HepG2 (cell line): Measurements from ENCODE around the gene AADACL4. TPM values are rescaled to one million over a fixed set of nuclear protein-coding genes. Genes with fewer than 3 reads are reported as not detected.

ENCODE experiments used
- ARNT2 ChIP-seq: sonication (generic); formaldehyde crosslinking; IDR thresholded peaks from 2 replicates; pipeline ENCODE4 v1.8.0; 2022; ENCODE audit warnings: mild to moderate bottlenecking, low read depth, missing genetic modification reagents, moderate library complexity
- DZIP1 ChIP-seq: sonication (generic); formaldehyde crosslinking; IDR thresholded peaks from 2 replicates; pipeline ENCODE4 v1.5.0; 2020; ENCODE audit warnings: mild to moderate bottlenecking, missing genetic modification reagents
- FOSL2 ChIP-seq: sonication (generic); formaldehyde crosslinking; IDR thresholded peaks from 2 replicates; pipeline ENCODE4 v1.4.0; 2020; ENCODE audit warnings: missing genetic modification reagents
- FOXO4 ChIP-seq: sonication (generic); formaldehyde crosslinking; conservative IDR thresholded peaks from 2 replicates; pipeline ENCODE4 v1.8.1; 2023; ENCODE audit warnings: missing genetic modification reagents
- JUNB ChIP-seq: sonication (generic); formaldehyde crosslinking; IDR thresholded peaks from 2 replicates; pipeline ENCODE4 v1.8.0; 2022; ENCODE audit warnings: missing genetic modification reagents, mild to moderate bottlenecking, borderline replicate concordance
- KDM5A ChIP-seq: fragments of 200-600 bp; sonication (generic); IDR thresholded peaks from 2 replicates; pipeline ENCODE4 v1.7.0; 2018; ENCODE audit warnings: antibody characterized with exemption, mild to moderate bottlenecking, low read length, borderline replicate concordance
- KDM5B ChIP-seq: sonication (generic); formaldehyde crosslinking; IDR thresholded peaks from 2 replicates; pipeline ENCODE4 v1.4.0; 2020; ENCODE audit warnings: missing genetic modification reagents, mild to moderate bottlenecking, borderline replicate concordance
- MAZ ChIP-seq, 2 experiments: sonication (generic) in 1 of 2; formaldehyde crosslinking in 1 of 2; IDR thresholded peaks; 2 replicates each; pipeline versions ENCODE4 v1.5.0 to v1.6.1; 2012 to 2020; ENCODE audit warnings: low read depth in 2 of 2, mild to moderate bottlenecking in 2 of 2, borderline replicate concordance in 1 of 2, improper control_type of control experiment in 1 of 2, low read length in 1 of 2, missing genetic modification reagents in 1 of 2, moderate library complexity in 1 of 2
- MIER3 ChIP-seq: IDR thresholded peaks from 2 replicates; pipeline ENCODE4 v1.6.1; 2016; ENCODE audit warnings: missing compliant biosample characterization, borderline replicate concordance
- POLR2AphosphoS2 ChIP-seq: IDR thresholded peaks from 2 replicates; pipeline ENCODE4 v1.6.1; 2011; ENCODE audit warnings: low read depth, low read length, improper control_type of control experiment
- RBM22 ChIP-seq: fragments of 200-400 bp; formaldehyde crosslinking; optimal IDR thresholded peaks from 2 replicates; pipeline ENCODE3; 2017; ENCODE audit warnings: mild to moderate bottlenecking, low read length, moderate library complexity
- TOPORS ChIP-seq: sonication (generic); formaldehyde crosslinking; IDR thresholded peaks from 2 replicates; pipeline ENCODE4 v1.8.0; 2023; ENCODE audit warnings: mild to moderate bottlenecking, missing genetic modification reagents
- ZBTB20 ChIP-seq: sonication (generic); formaldehyde crosslinking; IDR thresholded peaks from 2 replicates; pipeline ENCODE4 v1.8.1; 2023; ENCODE audit warnings: missing genetic modification reagents, low read depth, mild to moderate bottlenecking, borderline replicate concordance
- ZNF563 ChIP-seq: sonication (generic); formaldehyde crosslinking; IDR thresholded peaks from 2 replicates; pipeline ENCODE4 v1.8.0; 2022; ENCODE audit warnings: mild to moderate bottlenecking, moderate library complexity, missing genetic modification reagents
- ZNF775 ChIP-seq: sonication (generic); formaldehyde crosslinking; IDR thresholded peaks from 2 replicates; pipeline ENCODE4 v1.4.0; 2020; ENCODE audit warnings: missing genetic modification reagents, mild to moderate bottlenecking, moderate library complexity, borderline replicate concordance
- ZNF891 ChIP-seq: sonication (generic); formaldehyde crosslinking; IDR thresholded peaks from 2 replicates; pipeline ENCODE4 v1.5.0; 2020; ENCODE audit warnings: mild to moderate bottlenecking, missing genetic modification reagents
- polyA plus RNA-seq, 8 experiments: library from polyadenylated mRNA; depleted of rRNA in 3 of 8; stranded (reverse) in 7 of 8; unstranded in 1 of 8; fragments of >200 nt; fragmentation: Illumina TruSeq in 4 of 8; extraction: Trizol in 4 of 8; gene quantifications; 2 replicates each; pipeline versions ENCODE4 v1.2.1 to v1.2.3, GENCODE V29; 2011 to 2016; ENCODE audit warnings: low read depth in 4 of 8, missing spikeins in 1 of 8, mixed read lengths in 1 of 8; ENCODE audit not compliant: insufficient read depth in 1 of 8
- total RNA-seq, 5 experiments: library from RNA; depleted of rRNA; stranded (reverse); fragments of >200 nt; fragmentation: Illumina TruSeq; extraction: Trizol; gene quantifications; 2 replicates each; pipeline ENCODE4 v1.2.3, GENCODE V29; 2016; ENCODE audit warnings: low read depth in 1 of 5
- TF ChIP-seq, protein P1 (sequence below): sonication (generic); formaldehyde crosslinking; IDR thresholded peaks from 2 replicates; pipeline ENCODE4 v1.8.0; 2022; ENCODE audit warnings: missing genetic modification reagents, mild to moderate bottlenecking, borderline replicate concordance
- TF ChIP-seq, protein P2 (sequence below): sonication (generic); formaldehyde crosslinking; IDR thresholded peaks from 2 replicates; pipeline ENCODE4 v1.4.0; 2020; ENCODE audit warnings: missing genetic modification reagents, borderline replicate concordance

The AADACL4 gene
- total and polyA plus RNA-seq, 2 of the 13 experiments (the other 11 are each of a cell fraction or from before 2014, with no cell fraction given) = not detected

DNA sequence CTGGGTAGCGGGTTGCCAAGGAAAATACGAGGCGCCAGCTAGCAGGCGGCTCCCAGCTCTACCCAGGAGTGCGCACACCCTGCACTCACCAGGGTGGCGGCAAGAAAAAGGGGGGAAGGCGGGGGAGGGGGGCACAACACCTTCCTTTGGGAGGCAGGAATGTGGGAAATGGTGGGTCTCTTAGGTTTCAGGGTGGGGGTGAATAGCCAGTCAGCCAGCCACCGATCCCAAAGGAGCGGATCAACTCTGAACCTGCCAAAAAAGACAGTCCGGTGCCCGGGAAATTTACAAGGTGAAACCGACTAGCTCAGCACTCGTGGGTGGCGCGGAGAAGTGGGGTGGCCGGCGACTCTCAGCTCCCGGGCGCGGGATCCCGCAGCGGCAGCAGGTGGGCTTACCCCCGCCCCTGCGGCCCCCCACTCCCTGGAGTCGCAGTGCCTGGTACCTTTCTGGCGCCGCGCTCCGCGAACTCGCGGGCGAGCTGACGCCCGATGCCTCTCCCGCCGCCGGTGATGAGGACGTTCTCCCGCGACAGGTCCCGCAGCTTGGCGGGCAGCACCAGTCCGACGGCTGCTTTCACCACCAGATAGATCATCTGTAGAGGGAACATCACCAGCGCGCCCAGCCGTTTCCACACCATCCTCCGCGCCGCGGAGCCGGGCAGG, 27.0 kb upstream of the AADACL4 start (continued):
- TF ChIP-seq TOPORS (CRISPR knock-in tag) = no peak
- TF ChIP-seq RBM22 = peak; percentile 72
- no peak for TF ChIP-seq ARNT2 (CRISPR knock-in tag)
- TF ChIP-seq ZNF563 (CRISPR knock-in tag) = no peak; the same call in 1 of the 2 replicates
- TF ChIP-seq, protein P1, sequence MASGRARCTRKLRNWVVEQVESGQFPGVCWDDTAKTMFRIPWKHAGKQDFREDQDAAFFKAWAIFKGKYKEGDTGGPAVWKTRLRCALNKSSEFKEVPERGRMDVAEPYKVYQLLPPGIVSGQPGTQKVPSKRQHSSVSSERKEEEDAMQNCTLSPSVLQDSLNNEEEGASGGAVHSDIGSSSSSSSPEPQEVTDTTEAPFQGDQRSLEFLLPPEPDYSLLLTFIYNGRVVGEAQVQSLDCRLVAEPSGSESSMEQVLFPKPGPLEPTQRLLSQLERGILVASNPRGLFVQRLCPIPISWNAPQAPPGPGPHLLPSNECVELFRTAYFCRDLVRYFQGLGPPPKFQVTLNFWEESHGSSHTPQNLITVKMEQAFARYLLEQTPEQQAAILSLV (CRISPR knock-in tag) = 0 out of 2 replicates have a peak, but pooled peaks have one; percentile 54
- peak; percentile 25; the same call in 1 of the 2 replicates for TF ChIP-seq FOSL2 (CRISPR knock-in tag)
- no peak for TF ChIP-seq FOXO4
- TF ChIP-seq, protein P2, sequence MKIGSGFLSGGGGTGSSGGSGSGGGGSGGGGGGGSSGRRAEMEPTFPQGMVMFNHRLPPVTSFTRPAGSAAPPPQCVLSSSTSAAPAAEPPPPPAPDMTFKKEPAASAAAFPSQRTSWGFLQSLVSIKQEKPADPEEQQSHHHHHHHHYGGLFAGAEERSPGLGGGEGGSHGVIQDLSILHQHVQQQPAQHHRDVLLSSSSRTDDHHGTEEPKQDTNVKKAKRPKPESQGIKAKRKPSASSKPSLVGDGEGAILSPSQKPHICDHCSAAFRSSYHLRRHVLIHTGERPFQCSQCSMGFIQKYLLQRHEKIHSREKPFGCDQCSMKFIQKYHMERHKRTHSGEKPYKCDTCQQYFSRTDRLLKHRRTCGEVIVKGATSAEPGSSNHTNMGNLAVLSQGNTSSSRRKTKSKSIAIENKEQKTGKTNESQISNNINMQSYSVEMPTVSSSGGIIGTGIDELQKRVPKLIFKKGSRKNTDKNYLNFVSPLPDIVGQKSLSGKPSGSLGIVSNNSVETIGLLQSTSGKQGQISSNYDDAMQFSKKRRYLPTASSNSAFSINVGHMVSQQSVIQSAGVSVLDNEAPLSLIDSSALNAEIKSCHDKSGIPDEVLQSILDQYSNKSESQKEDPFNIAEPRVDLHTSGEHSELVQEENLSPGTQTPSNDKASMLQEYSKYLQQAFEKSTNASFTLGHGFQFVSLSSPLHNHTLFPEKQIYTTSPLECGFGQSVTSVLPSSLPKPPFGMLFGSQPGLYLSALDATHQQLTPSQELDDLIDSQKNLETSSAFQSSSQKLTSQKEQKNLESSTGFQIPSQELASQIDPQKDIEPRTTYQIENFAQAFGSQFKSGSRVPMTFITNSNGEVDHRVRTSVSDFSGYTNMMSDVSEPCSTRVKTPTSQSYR (CRISPR knock-in tag) = 0 out of 2 replicates have a peak, but pooled peaks have one; percentile 0
- no peak for TF ChIP-seq DZIP1
- peak; percentile 12; the same call in 1 of the 2 replicates for TF ChIP-seq MIER3 (CRISPR knock-in tag)
- peak; percentile 27; the same call in 1 of the 2 replicates for TF ChIP-seq KDM5B (CRISPR knock-in tag)
- no peak for TF ChIP-seq MAZ (IDR thresholded peaks at IDR 0.05; ENCODE audit: borderline replicate concordance, low read depth, low read length)
- 0 out of 2 replicates have a peak, but pooled peaks have one; percentile 5 for TF ChIP-seq MAZ (CRISPR knock-in tag; IDR thresholded peaks at IDR 0.05; ENCODE audit: low read depth)
- TF ChIP-seq KDM5A = 0 out of 2 replicates have a peak, but pooled peaks have one; percentile 18
- no peak for TF ChIP-seq JUNB (CRISPR knock-in tag)
- no peak for TF ChIP-seq ZBTB20 (CRISPR knock-in tag)
- no peak for TF ChIP-seq POLR2AphosphoS2
- no peak for TF ChIP-seq ZNF775
- TF ChIP-seq ZNF891 = peak; percentile 80
